HEK293 (cell line): ENCODE results near the gene SIDT2.

ENCODE experiments used
- GLI4 ChIP-seq: fragments of 450-650 bp; formaldehyde crosslinking; IDR thresholded peaks from 2 replicates; pipeline ENCODE4 v1.5.1; 2016; ENCODE audit warnings: missing biosample characterization, missing genetic modification characterization
- YY2 ChIP-seq: fragments of 450-650 bp; formaldehyde crosslinking; IDR thresholded peaks from 2 replicates; pipeline ENCODE4 v1.5.1; 2016; ENCODE audit warnings: missing biosample characterization, missing genetic modification characterization
- ZBTB20 ChIP-seq: fragments of 450-650 bp; formaldehyde crosslinking; IDR thresholded peaks from 2 replicates; pipeline ENCODE4 v1.5.1; 2016; ENCODE audit warnings: missing biosample characterization, missing genetic modification characterization
- ZNF140 ChIP-seq: fragments of 450-650 bp; formaldehyde crosslinking; IDR thresholded peaks from 2 replicates; pipeline ENCODE4 v1.5.1; 2016; ENCODE audit warnings: missing biosample characterization, missing genetic modification characterization
- ZNF175 ChIP-seq: fragments of 450-650 bp; formaldehyde crosslinking; IDR thresholded peaks from 2 replicates; pipeline ENCODE4 v1.5.1; 2016; ENCODE audit warnings: missing biosample characterization, missing genetic modification characterization
- ZNF544 ChIP-seq: fragments of 450-650 bp; formaldehyde crosslinking; IDR thresholded peaks from 2 replicates; pipeline ENCODE4 v1.5.0; 2017; ENCODE audit warnings: missing biosample characterization, missing genetic modification characterization
- ZNF791 ChIP-seq: fragments of 450-650 bp; formaldehyde crosslinking; IDR thresholded peaks from 2 replicates; pipeline ENCODE4 v1.5.1; 2016; ENCODE audit warnings: missing biosample characterization, missing genetic modification characterization
- TF ChIP-seq, protein P1 (sequence below): fragments of 450-650 bp; formaldehyde crosslinking; IDR thresholded peaks from 2 replicates; pipeline ENCODE4 v1.5.1; 2016; ENCODE audit warnings: missing biosample characterization, missing genetic modification characterization
- TF ChIP-seq, protein P2 (sequence below): fragments of 450-650 bp; formaldehyde crosslinking; IDR thresholded peaks from 2 replicates; pipeline ENCODE4 v1.5.1; 2016; ENCODE audit warnings: missing biosample characterization, missing genetic modification characterization, low read depth
- TF ChIP-seq, protein P3 (sequence below): fragments of 450-650 bp; formaldehyde crosslinking; IDR thresholded peaks from 2 replicates; pipeline ENCODE4 v1.5.1; 2016; ENCODE audit warnings: missing biosample characterization, missing genetic modification characterization

DNA sequence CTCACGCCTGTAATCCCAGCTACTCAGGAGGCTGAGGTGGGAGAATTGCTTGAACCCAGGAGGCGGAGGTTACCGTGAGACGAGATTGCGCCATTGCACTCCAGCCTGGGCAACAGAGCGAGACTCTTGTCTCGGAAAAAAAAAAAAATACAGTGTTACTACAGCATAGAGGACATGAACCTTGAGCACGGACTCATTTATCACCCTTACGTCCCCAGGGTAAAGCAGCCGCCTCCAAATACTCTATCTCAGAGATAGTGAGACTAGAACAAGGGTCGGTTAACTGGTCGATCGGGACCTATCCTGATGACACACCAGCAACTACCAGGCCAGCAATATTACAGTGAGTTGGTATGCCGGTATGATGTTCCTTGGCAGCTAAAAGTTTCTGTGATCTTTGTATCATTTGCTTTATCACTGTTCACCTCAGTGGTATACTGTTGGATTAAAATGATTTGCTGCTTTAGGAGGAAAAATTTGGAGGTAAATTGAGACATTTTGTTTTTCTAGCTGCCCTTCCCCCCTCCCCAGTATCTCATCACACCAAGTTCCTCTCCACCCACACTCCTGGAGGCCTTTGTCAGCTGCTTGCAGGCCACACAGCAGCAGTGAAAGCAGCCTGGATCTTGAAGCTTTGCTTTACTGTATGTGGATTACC is 7.0 kb upstream of the SIDT2 start:
- TF ChIP-seq, protein P1, sequence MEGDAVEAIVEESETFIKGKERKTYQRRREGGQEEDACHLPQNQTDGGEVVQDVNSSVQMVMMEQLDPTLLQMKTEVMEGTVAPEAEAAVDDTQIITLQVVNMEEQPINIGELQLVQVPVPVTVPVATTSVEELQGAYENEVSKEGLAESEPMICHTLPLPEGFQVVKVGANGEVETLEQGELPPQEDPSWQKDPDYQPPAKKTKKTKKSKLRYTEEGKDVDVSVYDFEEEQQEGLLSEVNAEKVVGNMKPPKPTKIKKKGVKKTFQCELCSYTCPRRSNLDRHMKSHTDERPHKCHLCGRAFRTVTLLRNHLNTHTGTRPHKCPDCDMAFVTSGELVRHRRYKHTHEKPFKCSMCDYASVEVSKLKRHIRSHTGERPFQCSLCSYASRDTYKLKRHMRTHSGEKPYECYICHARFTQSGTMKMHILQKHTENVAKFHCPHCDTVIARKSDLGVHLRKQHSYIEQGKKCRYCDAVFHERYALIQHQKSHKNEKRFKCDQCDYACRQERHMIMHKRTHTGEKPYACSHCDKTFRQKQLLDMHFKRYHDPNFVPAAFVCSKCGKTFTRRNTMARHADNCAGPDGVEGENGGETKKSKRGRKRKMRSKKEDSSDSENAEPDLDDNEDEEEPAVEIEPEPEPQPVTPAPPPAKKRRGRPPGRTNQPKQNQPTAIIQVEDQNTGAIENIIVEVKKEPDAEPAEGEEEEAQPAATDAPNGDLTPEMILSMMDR (tag by site-specific recombination), result no peak
- no peak for TF ChIP-seq ZBTB20 (tag by site-specific recombination)
- no peak for TF ChIP-seq GLI4 (tag by site-specific recombination)
- no peak for TF ChIP-seq ZNF544 (tag by site-specific recombination)
- no peak for TF ChIP-seq ZNF175 (tag by site-specific recombination)
- TF ChIP-seq ZNF791 (tag by site-specific recombination), result no peak
- TF ChIP-seq, protein P2, sequence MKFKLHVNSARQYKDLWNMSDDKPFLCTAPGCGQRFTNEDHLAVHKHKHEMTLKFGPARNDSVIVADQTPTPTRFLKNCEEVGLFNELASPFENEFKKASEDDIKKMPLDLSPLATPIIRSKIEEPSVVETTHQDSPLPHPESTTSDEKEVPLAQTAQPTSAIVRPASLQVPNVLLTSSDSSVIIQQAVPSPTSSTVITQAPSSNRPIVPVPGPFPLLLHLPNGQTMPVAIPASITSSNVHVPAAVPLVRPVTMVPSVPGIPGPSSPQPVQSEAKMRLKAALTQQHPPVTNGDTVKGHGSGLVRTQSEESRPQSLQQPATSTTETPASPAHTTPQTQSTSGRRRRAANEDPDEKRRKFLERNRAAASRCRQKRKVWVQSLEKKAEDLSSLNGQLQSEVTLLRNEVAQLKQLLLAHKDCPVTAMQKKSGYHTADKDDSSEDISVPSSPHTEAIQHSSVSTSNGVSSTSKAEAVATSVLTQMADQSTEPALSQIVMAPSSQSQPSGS (tag by site-specific recombination), result no peak
- TF ChIP-seq ZNF140, result no peak
- TF ChIP-seq, protein P3, sequence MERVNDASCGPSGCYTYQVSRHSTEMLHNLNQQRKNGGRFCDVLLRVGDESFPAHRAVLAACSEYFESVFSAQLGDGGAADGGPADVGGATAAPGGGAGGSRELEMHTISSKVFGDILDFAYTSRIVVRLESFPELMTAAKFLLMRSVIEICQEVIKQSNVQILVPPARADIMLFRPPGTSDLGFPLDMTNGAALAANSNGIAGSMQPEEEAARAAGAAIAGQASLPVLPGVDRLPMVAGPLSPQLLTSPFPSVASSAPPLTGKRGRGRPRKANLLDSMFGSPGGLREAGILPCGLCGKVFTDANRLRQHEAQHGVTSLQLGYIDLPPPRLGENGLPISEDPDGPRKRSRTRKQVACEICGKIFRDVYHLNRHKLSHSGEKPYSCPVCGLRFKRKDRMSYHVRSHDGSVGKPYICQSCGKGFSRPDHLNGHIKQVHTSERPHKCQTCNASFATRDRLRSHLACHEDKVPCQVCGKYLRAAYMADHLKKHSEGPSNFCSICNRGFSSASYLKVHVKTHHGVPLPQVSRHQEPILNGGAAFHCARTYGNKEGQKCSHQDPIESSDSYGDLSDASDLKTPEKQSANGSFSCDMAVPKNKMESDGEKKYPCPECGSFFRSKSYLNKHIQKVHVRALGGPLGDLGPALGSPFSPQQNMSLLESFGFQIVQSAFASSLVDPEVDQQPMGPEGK, result no peak
- TF ChIP-seq YY2 (tag by site-specific recombination), result no peak
